Upper lobe of left lung (tissue), 6 donors: ENCODE measurements around the gene RNF126. TPM values are rescaled to one million over a fixed set of nuclear protein-coding genes. Genes with fewer than 3 reads are reported as not detected.

ENCODE experiments used
- ATAC-seq, 2 donors: fragments of 200-7000 bp; cut with Tn5 transposase; one replicate each; pipeline ENCODE4 v1.9.1; 2022; ENCODE audit warnings: mild to moderate bottlenecking in 2 of 2, moderate library complexity in 2 of 2; ENCODE audit not compliant: low FRiP score in 2 of 2
- DNase-seq, 2 donors: peaks; one replicate each; pipeline ENCODE4 v3.0.0-alpha.2; 2019 to 2020
- H3K27ac ChIP-seq, 4 donors: fragments of 200-600 bp; sonication (generic); one replicate each; pipeline ENCODE4 v1.5.1; 2016 to 2019
- H3K27me3 ChIP-seq, 4 donors: fragments of 200-600 bp; sonication (generic); one replicate each; pipeline ENCODE4 v1.5.1; 2017 to 2019
- H3K36me3 ChIP-seq, 4 donors: fragments of 200-600 bp; sonication (generic); one replicate each; pipeline ENCODE4 v1.5.1; 2016 to 2019
- H3K4me1 ChIP-seq, 4 donors: fragments of 200-600 bp; sonication (generic); one replicate each; pipeline ENCODE4 v1.5.1; 2018 to 2019
- H3K4me3 ChIP-seq, 4 donors: fragments of 200-600 bp; sonication (generic); one replicate each; pipeline ENCODE4 v1.5.1; 2017 to 2019; ENCODE audit warnings: mild to moderate bottlenecking in 2 of 4, moderate library complexity in 1 of 4
- H3K9me3 ChIP-seq, 4 donors: fragments of 200-600 bp; sonication (generic); one replicate each; pipeline ENCODE4 v1.5.1; 2018 to 2019
- CTCF ChIP-seq, 6 experiments: fragments of 450-650 bp in 4 of 6; fragments of 200-600 bp in 2 of 6; sonication (generic) in 2 of 6; IDR thresholded peaks; one replicate each; pipeline ENCODE4 v1.5.1; 2016 to 2019; ENCODE audit warnings: antibody characterized with exemption in 6 of 6
- EP300 ChIP-seq, 4 donors: sonication (generic); formaldehyde crosslinking; IDR thresholded peaks; one replicate each; pipeline ENCODE4 v1.5.1; 2017; ENCODE audit warnings: antibody characterized with exemption in 4 of 4, control low read depth in 2 of 4
- POLR2A ChIP-seq, 4 donors: fragments of 450-650 bp; IDR thresholded peaks; one replicate each; pipeline ENCODE4 v1.5.1; 2016 to 2017; ENCODE audit warnings: antibody characterized with exemption in 4 of 4, mild to moderate bottlenecking in 2 of 4
- POLR2AphosphoS5 ChIP-seq, 2 donors: sonication (generic); formaldehyde crosslinking; IDR thresholded peaks; one replicate each; pipeline ENCODE4 v1.5.1; 2017; ENCODE audit warnings: antibody characterized with exemption in 2 of 2
- WGBS, 2 donors: methylation state at CpG; one replicate each; pipeline ENCODE4 v1.1.5; 2017 to 2018; 5-methylcytosine and 5-hydroxymethylcytosine counted together
- total RNA-seq, 6 donors: library from RNA; depleted of rRNA in 4 of 6; stranded (reverse); fragments of >200 nt in 4 of 6; gene quantifications; one replicate each; pipeline versions ENCODE4 v1.1.0 to v1.2.1, GENCODE V29; 2016 to 2021
- donor health status: DM: no; HTN: no; CAD: no; lungs with moderate emphysema.
- donor health status: DM: no; HTN: yes; CAD: no; lungs with severe emphysema.

Gene RNF126
- total RNA-seq, 6 donors from 2014 or later = 36.7 to 106 (median 66.3) TPM

- WGBS, 2 donors = 75 to 88% methylated on average over 17 of the region's 18 CpGs
- TF ChIP-seq POLR2A (IDR thresholded peaks at IDR 0.05) = no peak
- TF ChIP-seq CTCF (IDR thresholded peaks at IDR 0.05) = no peak
- TF ChIP-seq POLR2AphosphoS5 (IDR thresholded peaks at IDR 0.05) = no peak
- TF ChIP-seq EP300 (IDR thresholded peaks at IDR 0.05) = no peak
Measured at GRCh38 chr19:690203-690602, 27.2 kb upstream of the RNF126 start.

GRCh38 chr19:688992-689391 is 26.0 kb upstream of the RNF126 start:
- H3K4me3 ChIP-seq = no peak overlapping the region
- no peaks in the 10 kb centered on the region for H3K9me3 ChIP-seq
- ATAC-seq = no peak
- TF ChIP-seq CTCF (IDR thresholded peaks at IDR 0.05) (no peak), EP300 (IDR thresholded peaks at IDR 0.05) (no peak), POLR2AphosphoS5 (IDR thresholded peaks at IDR 0.05) (no peak), POLR2A (IDR thresholded peaks at IDR 0.05) (no peak)
- H3K27ac ChIP-seq = no peak overlapping the region
- no peak for DNase-seq
- 74 to 91% methylated on average over 17 of the region's 17 CpGs for WGBS, 2 donors
- no peaks in the 10 kb centered on the region for H3K36me3 ChIP-seq
- H3K4me1 ChIP-seq = no peaks in the 10 kb centered on the region
- no peaks in the 10 kb centered on the region for H3K27me3 ChIP-seq

More at GRCh38 chr19:690203-690602, 27.2 kb upstream of the RNF126 start:
- Histone ChIP-seq H3K36me3 (no peaks in the 10 kb centered on the region), H3K27me3 (peaks cover 0 to 4% (median 2%) of the 10 kb centered on the region in 4 donors), H3K9me3 (no peaks in the 10 kb centered on the region), H3K4me3 (no peak overlapping the region), H3K27ac (no peak overlapping the region), H3K4me1 (peaks cover 0 to 7% (median 1%) of the 10 kb centered on the region in 4 donors)
- ATAC-seq (no peak), DNase-seq (no peak)

- H3K4me1 ChIP-seq = no peaks in the 10 kb centered on the region
- no peak overlapping the region for H3K27ac ChIP-seq
- no peaks in the 10 kb centered on the region for H3K27me3 ChIP-seq
- H3K4me3 ChIP-seq = no peak overlapping the region
- 56 to 92% methylated on average over 15 of the region's 15 CpGs for WGBS, 2 donors
- TF ChIP-seq CTCF (IDR thresholded peaks at IDR 0.05) = no peak
- H3K9me3 ChIP-seq = no peaks in the 10 kb centered on the region
- ATAC-seq (peak in 1 of 2 donors; percentile 3), DNase-seq (peak in 1 of 2 donors; percentile 46)
- no peaks in the 10 kb centered on the region for H3K36me3 ChIP-seq
Measured at GRCh38 chr19:688214-688613, 25.2 kb upstream of the RNF126 start.

GRCh38 chr19:687569-688166 is 24.7 kb upstream of the RNF126 start:
- no peak for ATAC-seq
- WGBS, 2 donors = 88 to 93% methylated on average over 11 of the region's 11 CpGs

More at GRCh38 chr19:687569-688166, 24.7 kb upstream of the RNF126 start:
- Histone ChIP-seq H3K4me3 (no peak overlapping the region), H3K27ac (no peak overlapping the region), H3K9me3 (no peaks in the 10 kb centered on the region), H3K4me1 (no peaks in the 10 kb centered on the region), H3K36me3 (no peaks in the 10 kb centered on the region), H3K27me3 (no peaks in the 10 kb centered on the region)
- TF ChIP-seq POLR2A (IDR thresholded peaks at IDR 0.05) (no peak), POLR2AphosphoS5 (IDR thresholded peaks at IDR 0.05) (no peak), CTCF (IDR thresholded peaks at IDR 0.05) (no peak), EP300 (IDR thresholded peaks at IDR 0.05) (no peak)
- no peak for DNase-seq
